Astrocyte (in vitro differentiated cells and primary cell): ENCODE data around the gene GFPT2. TPM values are rescaled to one million over a fixed set of nuclear protein-coding genes. Genes with fewer than 3 reads are reported as not detected.

Source experiments
- DNase-seq: peaks from one replicate; pipeline ENCODE4 v3.0.0-alpha.2; 2010; ENCODE audit warnings: low read depth
- FAIRE-seq: peaks from 2 replicates; lab custom pipeline; 2011; peaks lifted over from hg19 to GRCh38; lab: Jason Lieb, UNC
- H2AFZ ChIP-seq: 2 replicates; pipeline ENCODE4 v1.6.0; 2012; ENCODE audit warnings: low read depth, low read length, inconsistent platforms
- H3K27ac ChIP-seq: 2 replicates; pipeline ENCODE4 v1.5.1; 2011; ENCODE audit warnings: low read depth, low read length, inconsistent platforms
- H3K27me3 ChIP-seq: 2 replicates; pipeline ENCODE4 v1.6.0; 2011; ENCODE audit warnings: low read length, inconsistent platforms; ENCODE audit not compliant: insufficient read depth
- H3K36me3 ChIP-seq: 2 replicates; pipeline ENCODE4 v1.5.1; 2011; ENCODE audit warnings: low read length, inconsistent platforms; ENCODE audit not compliant: insufficient read depth
- H3K4me1 ChIP-seq: 2 replicates; pipeline ENCODE4 v1.5.1; 2011; ENCODE audit warnings: low read length, inconsistent platforms; ENCODE audit not compliant: insufficient read depth
- H3K4me2 ChIP-seq: 2 replicates; pipeline ENCODE4 v1.6.0; 2012; ENCODE audit warnings: low read length, inconsistent platforms
- H3K4me3 ChIP-seq: 2 replicates; pipeline ENCODE4 v1.5.1; 2011; ENCODE audit warnings: low read depth, mild to moderate bottlenecking, low read length, inconsistent platforms; ENCODE audit not compliant: insufficient read depth
- H3K79me2 ChIP-seq: 2 replicates; pipeline ENCODE4 v1.6.0; 2012; ENCODE audit warnings: mild to moderate bottlenecking, low read length, inconsistent platforms; ENCODE audit not compliant: insufficient read depth
- H3K9ac ChIP-seq: 2 replicates; pipeline ENCODE4 v1.6.0; 2012; ENCODE audit warnings: mild to moderate bottlenecking, low read length, inconsistent platforms
- H3K9me3 ChIP-seq: 2 replicates; pipeline ENCODE4 v1.5.1; 2012; ENCODE audit warnings: low read depth, mild to moderate bottlenecking, low read length, inconsistent platforms; ENCODE audit not compliant: insufficient read depth
- H4K20me1 ChIP-seq: 2 replicates; pipeline ENCODE4 v1.6.0; 2012; ENCODE audit warnings: low read length, inconsistent platforms; ENCODE audit not compliant: insufficient read depth
- H3K27ac Mint-ChIP-seq: one replicate; pipeline ENCODE4 v1.8.0; 2021; ENCODE audit warnings: mild to moderate bottlenecking, mixed read lengths; ENCODE audit not compliant: unreplicated experiment
- H3K27me3 Mint-ChIP-seq: one replicate; pipeline ENCODE4 v1.8.0; 2021; ENCODE audit warnings: low read depth, mixed read lengths; ENCODE audit not compliant: unreplicated experiment
- H3K36me3 Mint-ChIP-seq: one replicate; pipeline ENCODE4 v1.8.0; 2021; ENCODE audit warnings: low read depth, mixed read lengths; ENCODE audit not compliant: unreplicated experiment
- H3K4me1 Mint-ChIP-seq: one replicate; pipeline ENCODE4 v1.8.0; 2021; ENCODE audit warnings: low read depth, mixed read lengths; ENCODE audit not compliant: unreplicated experiment
- H3K4me3 Mint-ChIP-seq: one replicate; pipeline ENCODE4 v1.8.0; 2021; ENCODE audit warnings: mild to moderate bottlenecking, moderate library complexity, mixed read lengths; ENCODE audit not compliant: unreplicated experiment
- H3K9me3 Mint-ChIP-seq: one replicate; pipeline ENCODE4 v1.8.0; 2021; ENCODE audit warnings: mild to moderate bottlenecking, mixed read lengths; ENCODE audit not compliant: unreplicated experiment
- CTCF ChIP-seq: IDR thresholded peaks from 2 replicates; pipeline ENCODE4 v1.5.1; 2011; ENCODE audit warnings: low read depth, mild to moderate bottlenecking, inconsistent platforms, low read length, moderate library complexity; ENCODE audit not compliant: insufficient read depth
- EZH2 ChIP-seq: IDR thresholded peaks from 2 replicates; pipeline ENCODE4 v1.6.1; 2012; ENCODE audit warnings: mild to moderate bottlenecking, low read length, inconsistent platforms; ENCODE audit not compliant: insufficient read depth
- total RNA-seq: library from RNA; stranded (reverse); gene quantifications from 2 replicates; pipeline ENCODE4 v1.2.1, GENCODE V29; 2021

The GFPT2 gene
- total RNA-seq, 1 donor from 2014 or later = 14.6 TPM

- Mint-ChIP-seq H3K9me3 (peaks cover 42% of the 10 kb centered on the region), H3K36me3 (peaks cover 57% of the 10 kb centered on the region), H3K4me1 (no peaks in the 10 kb centered on the region), H3K4me3 (no peak overlapping the region), H3K27ac (no peak overlapping the region), H3K27me3 (no peaks in the 10 kb centered on the region)
- peaks cover 7% of the 10 kb centered on the region for H3K36me3 ChIP-seq
- no peak overlapping the region for H3K4me3 ChIP-seq
- TF ChIP-seq EZH2 (no peak), CTCF (no peak)
- H3K4me2 ChIP-seq = no peak overlapping the region
- no peaks in the 10 kb centered on the region for H3K79me2 ChIP-seq
- H2AFZ ChIP-seq = no peak overlapping the region
- H3K27me3 ChIP-seq = no peaks in the 10 kb centered on the region
- H3K9me3 ChIP-seq = peaks cover 17% of the 10 kb centered on the region
- DNase-seq = no peak
- no peak overlapping the region for H3K27ac ChIP-seq
- H3K4me1 ChIP-seq = no peaks in the 10 kb centered on the region
- H3K9ac ChIP-seq = no peak overlapping the region
- H4K20me1 ChIP-seq = no peaks in the 10 kb centered on the region
- no peak for FAIRE-seq
These were observed 78.4 kb downstream of the GFPT2 start for GRCh38 chr5:180274695-180275094.

- H3K27me3 ChIP-seq = no peaks in the 10 kb centered on the region
- H3K9me3 ChIP-seq = peaks cover 17% of the 10 kb centered on the region
- no peak overlapping the region for H3K4me3 ChIP-seq
- H4K20me1 ChIP-seq = no peaks in the 10 kb centered on the region
- Mint-ChIP-seq H3K4me3 (no peak overlapping the region), H3K27me3 (no peaks in the 10 kb centered on the region), H3K36me3 (peaks cover 55% of the 10 kb centered on the region), H3K4me1 (no peaks in the 10 kb centered on the region), H3K9me3 (peaks cover 41% of the 10 kb centered on the region), H3K27ac (no peak overlapping the region)
- DNase-seq (no peak), FAIRE-seq (no peak)
- H2AFZ ChIP-seq = no peak overlapping the region
- H3K79me2 ChIP-seq = no peaks in the 10 kb centered on the region
- H3K4me1 ChIP-seq = no peaks in the 10 kb centered on the region
- no peak overlapping the region for H3K9ac ChIP-seq
- no peak for TF ChIP-seq CTCF
- TF ChIP-seq EZH2 = no peak
- no peak overlapping the region for H3K4me2 ChIP-seq
- H3K27ac ChIP-seq = no peak overlapping the region
- H3K36me3 ChIP-seq = peaks cover 17% of the 10 kb centered on the region
These were observed 81.9 kb downstream of the GFPT2 start for GRCh38 chr5:180271221-180271620.

GRCh38 chr5:180259260-180259611, 93.9 kb downstream of the GFPT2 start:
- DNase-seq = peak; percentile 12
- peaks cover 85% of the 10 kb centered on the region for H3K36me3 Mint-ChIP-seq
- no peak overlapping the region for H3K27ac ChIP-seq
- no peak overlapping the region for H2AFZ ChIP-seq
- peaks cover 44% of the 10 kb centered on the region for H3K36me3 ChIP-seq
- peaks cover 64% of the 10 kb centered on the region for H3K9me3 ChIP-seq
- no peak overlapping the region for H3K4me3 Mint-ChIP-seq
- H4K20me1 ChIP-seq = no peaks in the 10 kb centered on the region
- TF ChIP-seq CTCF (no peak), EZH2 (no peak)
- peaks cover 92% of the 10 kb centered on the region for H3K9me3 Mint-ChIP-seq
- H3K27ac Mint-ChIP-seq = no peak overlapping the region
- H3K4me3 ChIP-seq = no peak overlapping the region
- H3K79me2 ChIP-seq = no peaks in the 10 kb centered on the region
- no peaks in the 10 kb centered on the region for H3K27me3 Mint-ChIP-seq
- no peaks in the 10 kb centered on the region for H3K27me3 ChIP-seq
- H3K4me1 ChIP-seq = no peaks in the 10 kb centered on the region
- no peaks in the 10 kb centered on the region for H3K4me1 Mint-ChIP-seq
- no peak overlapping the region for H3K4me2 ChIP-seq
- FAIRE-seq = peak; percentile 13
- H3K9ac ChIP-seq = no peak overlapping the region
